ENCODE results near the gene PSMD5. TPM values are rescaled to one million over a fixed set of nuclear protein-coding genes. Genes with fewer than 3 reads are reported as not detected.

PSMD5 gene
- total and polyA plus RNA-seq, 10 of the 15 experiments (the other 5 are each of a cell fraction or from before 2014, with no cell fraction given), result 8.8 to 47.7 (median 25.1) TPM

DNA sequence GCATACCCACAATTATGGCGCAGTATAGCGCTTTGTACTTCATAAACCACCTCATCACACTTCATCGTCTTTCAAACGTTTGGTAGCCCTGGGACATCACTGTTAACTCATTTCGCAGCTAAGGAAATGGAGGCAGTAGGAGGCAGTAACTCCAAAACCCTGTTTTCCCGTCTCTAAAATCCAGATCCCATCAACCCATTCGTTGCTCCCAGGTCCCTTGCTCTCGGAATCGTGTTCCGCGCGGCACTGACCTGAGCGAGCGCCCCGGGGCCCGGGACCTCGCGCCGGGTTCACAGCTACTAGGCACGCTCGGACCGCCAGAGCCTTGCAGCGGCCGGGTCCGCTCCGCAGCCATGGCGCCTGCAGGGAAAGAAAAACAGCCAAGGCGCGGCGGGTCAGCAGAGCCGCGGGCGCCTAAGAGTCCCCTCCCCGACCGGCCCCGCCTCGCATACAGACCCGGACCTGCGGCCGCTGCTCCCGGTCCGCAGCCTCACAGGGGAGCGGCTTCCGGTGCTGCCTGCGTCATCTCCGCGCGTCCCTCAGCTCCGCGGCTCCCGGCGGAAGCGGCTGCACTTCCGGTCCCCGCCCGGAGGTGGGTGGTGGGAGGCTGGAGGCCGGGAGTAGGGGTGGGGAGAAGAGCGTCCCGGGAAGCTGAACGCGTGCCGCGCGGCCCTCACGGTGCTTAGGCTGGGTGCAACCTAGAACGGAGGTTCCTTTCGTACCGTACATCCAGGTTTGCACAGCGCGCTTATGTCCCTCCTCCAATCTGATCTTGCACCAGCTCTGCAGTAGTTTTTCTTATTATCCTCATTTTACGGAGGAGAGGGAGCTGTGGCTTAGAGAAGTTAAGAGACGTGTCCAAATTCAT lies 49.6 kb downstream of the PSMD5 start, which contains the start of gene FBXW2 (continued):
- TF ChIP-seq, protein P1, sequence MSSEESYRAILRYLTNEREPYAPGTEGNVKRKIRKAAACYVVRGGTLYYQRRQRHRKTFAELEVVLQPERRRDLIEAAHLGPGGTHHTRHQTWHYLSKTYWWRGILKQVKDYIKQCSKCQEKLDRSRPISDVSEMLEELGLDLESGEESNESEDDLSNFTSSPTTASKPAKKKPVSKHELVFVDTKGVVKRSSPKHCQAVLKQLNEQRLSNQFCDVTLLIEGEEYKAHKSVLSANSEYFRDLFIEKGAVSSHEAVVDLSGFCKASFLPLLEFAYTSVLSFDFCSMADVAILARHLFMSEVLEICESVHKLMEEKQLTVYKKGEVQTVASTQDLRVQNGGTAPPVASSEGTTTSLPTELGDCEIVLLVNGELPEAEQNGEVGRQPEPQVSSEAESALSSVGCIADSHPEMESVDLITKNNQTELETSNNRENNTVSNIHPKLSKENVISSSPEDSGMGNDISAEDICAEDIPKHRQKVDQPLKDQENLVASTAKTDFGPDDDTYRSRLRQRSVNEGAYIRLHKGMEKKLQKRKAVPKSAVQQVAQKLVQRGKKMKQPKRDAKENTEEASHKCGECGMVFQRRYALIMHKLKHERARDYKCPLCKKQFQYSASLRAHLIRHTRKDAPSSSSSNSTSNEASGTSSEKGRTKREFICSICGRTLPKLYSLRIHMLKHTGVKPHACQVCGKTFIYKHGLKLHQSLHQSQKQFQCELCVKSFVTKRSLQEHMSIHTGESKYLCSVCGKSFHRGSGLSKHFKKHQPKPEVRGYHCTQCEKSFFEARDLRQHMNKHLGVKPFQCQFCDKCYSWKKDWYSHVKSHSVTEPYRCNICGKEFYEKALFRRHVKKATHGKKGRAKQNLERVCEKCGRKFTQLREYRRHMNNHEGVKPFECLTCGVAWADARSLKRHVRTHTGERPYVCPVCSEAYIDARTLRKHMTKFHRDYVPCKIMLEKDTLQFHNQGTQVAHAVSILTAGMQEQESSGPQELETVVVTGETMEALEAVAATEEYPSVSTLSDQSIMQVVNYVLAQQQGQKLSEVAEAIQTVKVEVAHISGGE (CRISPR knock-in tag; IDR thresholded peaks at IDR 0.05), result peak; percentile 79
- TF ChIP-seq GABPA (IDR thresholded peaks at IDR 0.05; ENCODE audit: low read depth) (peak; percentile 95), FOXM1 (IDR thresholded peaks at IDR 0.05; ENCODE audit: low read depth, low read length) (no peak), RELA (IDR thresholded peaks at IDR 0.05; ENCODE audit: borderline replicate concordance, partially characterized antibody) (no peak), NR2C2 (IDR thresholded peaks at IDR 0.05; ENCODE audit: borderline replicate concordance, control insufficient read depth, insufficient read length, low read depth) (no peak), ZZZ3 (IDR thresholded peaks at IDR 0.05; ENCODE audit: control insufficient read depth, insufficient read length, low read depth) (no peak), SMARCA5 (IDR thresholded peaks at IDR 0.05) (no peak), ATF7 (IDR thresholded peaks at IDR 0.05; ENCODE audit: low read depth) (no peak), RUNX3 (IDR thresholded peaks at IDR 0.05; ENCODE audit: low read length) (peak; percentile 66), BHLHE40 (IDR thresholded peaks at IDR 0.05; ENCODE audit: borderline replicate concordance in 1 of 2, low read depth in 2 of 2, low read length in 1 of 2) (peak; percentile 70 to 87; a peak in 3 of 4 replicates), BMI1 (IDR thresholded peaks at IDR 0.05; ENCODE audit: borderline replicate concordance) (no peak), ETV6 (conservative IDR thresholded peaks at IDR 0.05 in 1 of 2, IDR thresholded peaks at IDR 0.05 in 1 of 2; ENCODE audit: borderline replicate concordance in 1 of 2, low read depth in 1 of 2) (0 out of 4 replicates have a peak, but pooled peaks of 1 of the 2 experiments have one; percentile 22), ZNF622 (IDR thresholded peaks at IDR 0.05) (no peak), POLR2AphosphoS5 (IDR thresholded peaks at IDR 0.05; ENCODE audit: low read length) (peak; percentile 94), YY1 (IDR thresholded peaks at IDR 0.05; ENCODE audit: low read depth, low read length) (peak; percentile 80), HCFC1 (IDR thresholded peaks at IDR 0.05; ENCODE audit: low read length) (peak; percentile 79)
- TF ChIP-seq, protein P2, sequence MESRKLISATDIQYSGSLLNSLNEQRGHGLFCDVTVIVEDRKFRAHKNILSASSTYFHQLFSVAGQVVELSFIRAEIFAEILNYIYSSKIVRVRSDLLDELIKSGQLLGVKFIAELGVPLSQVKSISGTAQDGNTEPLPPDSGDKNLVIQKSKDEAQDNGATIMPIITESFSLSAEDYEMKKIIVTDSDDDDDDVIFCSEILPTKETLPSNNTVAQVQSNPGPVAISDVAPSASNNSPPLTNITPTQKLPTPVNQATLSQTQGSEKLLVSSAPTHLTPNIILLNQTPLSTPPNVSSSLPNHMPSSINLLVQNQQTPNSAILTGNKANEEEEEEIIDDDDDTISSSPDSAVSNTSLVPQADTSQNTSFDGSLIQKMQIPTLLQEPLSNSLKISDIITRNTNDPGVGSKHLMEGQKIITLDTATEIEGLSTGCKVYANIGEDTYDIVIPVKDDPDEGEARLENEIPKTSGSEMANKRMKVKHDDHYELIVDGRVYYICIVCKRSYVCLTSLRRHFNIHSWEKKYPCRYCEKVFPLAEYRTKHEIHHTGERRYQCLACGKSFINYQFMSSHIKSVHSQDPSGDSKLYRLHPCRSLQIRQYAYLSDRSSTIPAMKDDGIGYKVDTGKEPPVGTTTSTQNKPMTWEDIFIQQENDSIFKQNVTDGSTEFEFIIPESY (IDR thresholded peaks at IDR 0.05), result no peak
- TF ChIP-seq, protein P3, sequence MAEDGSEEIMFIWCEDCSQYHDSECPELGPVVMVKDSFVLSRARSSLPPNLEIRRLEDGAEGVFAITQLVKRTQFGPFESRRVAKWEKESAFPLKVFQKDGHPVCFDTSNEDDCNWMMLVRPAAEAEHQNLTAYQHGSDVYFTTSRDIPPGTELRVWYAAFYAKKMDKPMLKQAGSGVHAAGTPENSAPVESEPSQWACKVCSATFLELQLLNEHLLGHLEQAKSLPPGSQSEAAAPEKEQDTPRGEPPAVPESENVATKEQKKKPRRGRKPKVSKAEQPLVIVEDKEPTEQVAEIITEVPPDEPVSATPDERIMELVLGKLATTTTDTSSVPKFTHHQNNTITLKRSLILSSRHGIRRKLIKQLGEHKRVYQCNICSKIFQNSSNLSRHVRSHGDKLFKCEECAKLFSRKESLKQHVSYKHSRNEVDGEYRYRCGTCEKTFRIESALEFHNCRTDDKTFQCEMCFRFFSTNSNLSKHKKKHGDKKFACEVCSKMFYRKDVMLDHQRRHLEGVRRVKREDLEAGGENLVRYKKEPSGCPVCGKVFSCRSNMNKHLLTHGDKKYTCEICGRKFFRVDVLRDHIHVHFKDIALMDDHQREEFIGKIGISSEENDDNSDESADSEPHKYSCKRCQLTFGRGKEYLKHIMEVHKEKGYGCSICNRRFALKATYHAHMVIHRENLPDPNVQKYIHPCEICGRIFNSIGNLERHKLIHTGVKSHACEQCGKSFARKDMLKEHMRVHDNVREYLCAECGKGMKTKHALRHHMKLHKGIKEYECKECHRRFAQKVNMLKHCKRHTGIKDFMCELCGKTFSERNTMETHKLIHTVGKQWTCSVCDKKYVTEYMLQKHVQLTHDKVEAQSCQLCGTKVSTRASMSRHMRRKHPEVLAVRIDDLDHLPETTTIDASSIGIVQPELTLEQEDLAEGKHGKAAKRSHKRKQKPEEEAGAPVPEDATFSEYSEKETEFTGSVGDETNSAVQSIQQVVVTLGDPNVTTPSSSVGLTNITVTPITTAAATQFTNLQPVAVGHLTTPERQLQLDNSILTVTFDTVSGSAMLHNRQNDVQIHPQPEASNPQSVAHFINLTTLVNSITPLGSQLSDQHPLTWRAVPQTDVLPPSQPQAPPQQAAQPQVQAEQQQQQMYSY (CRISPR knock-in tag; IDR thresholded peaks at IDR 0.05), result no peak
- TF ChIP-seq, protein P4, sequence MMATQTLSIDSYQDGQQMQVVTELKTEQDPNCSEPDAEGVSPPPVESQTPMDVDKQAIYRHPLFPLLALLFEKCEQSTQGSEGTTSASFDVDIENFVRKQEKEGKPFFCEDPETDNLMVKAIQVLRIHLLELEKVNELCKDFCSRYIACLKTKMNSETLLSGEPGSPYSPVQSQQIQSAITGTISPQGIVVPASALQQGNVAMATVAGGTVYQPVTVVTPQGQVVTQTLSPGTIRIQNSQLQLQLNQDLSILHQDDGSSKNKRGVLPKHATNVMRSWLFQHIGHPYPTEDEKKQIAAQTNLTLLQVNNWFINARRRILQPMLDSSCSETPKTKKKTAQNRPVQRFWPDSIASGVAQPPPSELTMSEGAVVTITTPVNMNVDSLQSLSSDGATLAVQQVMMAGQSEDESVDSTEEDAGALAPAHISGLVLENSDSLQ (IDR thresholded peaks at IDR 0.05), result no peak; the same call in 1 of the 2 replicates

All from GM12878 (cell line).